Endothelial cell of umbilical vein (primary cell): ENCODE data around the gene NAV3.

ENCODE experiments used
- CTCF ChIP-seq, 2 donors: IDR thresholded peaks; 1 replicate in 1 of 2; 2 replicates in 1 of 2; pipeline ENCODE4 v1.5.1; 2011; ENCODE audit warnings: low read length in 2 of 2, mild to moderate bottlenecking in 2 of 2, moderate library complexity in 2 of 2, control low read depth in 1 of 2, inconsistent platforms in 1 of 2, low read depth in 1 of 2; ENCODE audit not compliant: insufficient read depth in 1 of 2; ENCODE audit errors: extremely low read depth in 1 of 2
- EZH2 ChIP-seq: IDR thresholded peaks from 2 replicates; pipeline ENCODE4 v1.6.1; 2012; ENCODE audit warnings: borderline replicate concordance, low read depth, mild to moderate bottlenecking, moderate library complexity, low read length, inconsistent platforms; ENCODE audit not compliant: severe bottlenecking
- FOS ChIP-seq: IDR thresholded peaks from 2 replicates; pipeline ENCODE4 v1.6.1; 2011; ENCODE audit warnings: mild to moderate bottlenecking, low read length, moderate library complexity, borderline replicate concordance; ENCODE audit not compliant: insufficient read depth
- GATA2 ChIP-seq: IDR thresholded peaks from 2 replicates; pipeline ENCODE4 v1.7.0; 2011; ENCODE audit warnings: low read depth, mild to moderate bottlenecking, moderate library complexity, mixed read lengths, low read length; ENCODE audit not compliant: insufficient read length, insufficient read depth
- JUN ChIP-seq: IDR thresholded peaks from 2 replicates; pipeline ENCODE4 v1.6.1; 2011; ENCODE audit warnings: borderline replicate concordance, low read depth; ENCODE audit not compliant: insufficient read length, insufficient read depth
- MYC ChIP-seq: IDR thresholded peaks from one replicate; pipeline ENCODE4 v1.6.1; 2011; ENCODE audit warnings: mild to moderate bottlenecking, low read depth, low read length
- POLR2A ChIP-seq: IDR thresholded peaks from 2 replicates; pipeline ENCODE4 v1.6.1; 2012; ENCODE audit warnings: low read depth, mild to moderate bottlenecking, control low read depth, low read length
- POLR2AphosphoS5 ChIP-seq: IDR thresholded peaks from 2 replicates; pipeline ENCODE4 v1.6.1; 2012; ENCODE audit warnings: low read depth, mild to moderate bottlenecking, control low read depth, low read length, moderate library complexity; ENCODE audit not compliant: insufficient read depth
- TF ChIP-seq, protein P1 (sequence below): IDR thresholded peaks from 2 replicates; pipeline ENCODE4 v1.6.1; 2011; ENCODE audit not compliant: insufficient read depth, insufficient read length

- TF ChIP-seq CTCF (IDR thresholded peaks at IDR 0.05; ENCODE audit: extremely low read depth in 1 of 2, insufficient read depth in 1 of 2, low read depth in 1 of 2, low read length in 2 of 2) (no peak), MYC (no peak), POLR2AphosphoS5 (no peak), FOS (no peak), EZH2 (no peak), POLR2A (no peak), JUN (no peak), GATA2 (no peak)
- TF ChIP-seq, protein P1, sequence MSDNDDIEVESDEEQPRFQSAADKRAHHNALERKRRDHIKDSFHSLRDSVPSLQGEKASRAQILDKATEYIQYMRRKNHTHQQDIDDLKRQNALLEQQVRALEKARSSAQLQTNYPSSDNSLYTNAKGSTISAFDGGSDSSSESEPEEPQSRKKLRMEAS: no peak
These were observed 220.1 kb downstream of the NAV3 start for GRCh38 chr12:78050790-78051189.
